ENCODE data around the gene CHCHD6. TPM values are rescaled to one million over a fixed set of nuclear protein-coding genes. Genes with fewer than 3 reads are reported as not detected.

Gene CHCHD6
- total RNA-seq, 2 donors from 2014 or later, result 8.7 to 9.9 TPM

- Mint-ChIP-seq H3K4me1 (no peaks in the 10 kb centered on the region), H3K27me3 (no peaks in the 10 kb centered on the region)
Measured at GRCh38 chr3:126732281-126733060, 28.4 kb downstream of the CHCHD6 start.

GRCh38 chr3:126733061-126733430, 29.0 kb downstream of the CHCHD6 start:
- peaks cover 67% of the 10 kb centered on the region for H3K36me3 Mint-ChIP-seq (ENCODE audit: low read depth)
- H3K9me3 Mint-ChIP-seq, result no peaks in the 10 kb centered on the region
- H3K27ac Mint-ChIP-seq, result no peak overlapping the region
- no peaks in the 10 kb centered on the region for H3K4me1 Mint-ChIP-seq
- H3K27me3 Mint-ChIP-seq, result no peaks in the 10 kb centered on the region
- no peak overlapping the region for H3K4me3 Mint-ChIP-seq
- ATAC-seq (replicated peaks), result no peak

More at GRCh38 chr3:126732281-126733060, 28.4 kb downstream of the CHCHD6 start:
- Mint-ChIP-seq H3K27ac (no peak overlapping the region), H3K9me3 (no peaks in the 10 kb centered on the region), H3K36me3 (ENCODE audit: low read depth) (peaks cover 64% of the 10 kb centered on the region), H3K4me3 (no peak overlapping the region)
- no peak for ATAC-seq (replicated peaks)

- Mint-ChIP-seq H3K36me3 (ENCODE audit: low read depth) (peaks cover 69% of the 10 kb centered on the region), H3K27ac (no peak overlapping the region), H3K27me3 (no peaks in the 10 kb centered on the region), H3K4me1 (no peaks in the 10 kb centered on the region), H3K4me3 (no peak overlapping the region), H3K9me3 (no peaks in the 10 kb centered on the region)
- ATAC-seq (replicated peaks), result no peak
Measured at GRCh38 chr3:126734106-126734723, 30.2 kb downstream of the CHCHD6 start.

GRCh38 chr3:126737527-126737926, 33.5 kb downstream of the CHCHD6 start:
- no peaks in the 10 kb centered on the region for H3K27me3 Mint-ChIP-seq
- H3K27ac Mint-ChIP-seq, result no peak overlapping the region

GRCh38 chr3:126742057-126742456, 38.0 kb downstream of the CHCHD6 start:
- Mint-ChIP-seq H3K36me3 (ENCODE audit: low read depth) (peaks cover 48% of the 10 kb centered on the region), H3K4me3 (no peak overlapping the region), H3K27ac (no peak overlapping the region), H3K27me3 (no peaks in the 10 kb centered on the region), H3K9me3 (no peaks in the 10 kb centered on the region), H3K4me1 (no peaks in the 10 kb centered on the region)
- no peak for ATAC-seq (replicated peaks)

More at GRCh38 chr3:126737527-126737926, 33.5 kb downstream of the CHCHD6 start:
- no peaks in the 10 kb centered on the region for H3K4me1 Mint-ChIP-seq
- H3K36me3 Mint-ChIP-seq (ENCODE audit: low read depth), result peaks cover 88% of the 10 kb centered on the region
- H3K9me3 Mint-ChIP-seq, result no peaks in the 10 kb centered on the region
- ATAC-seq (replicated peaks), result no peak
- H3K4me3 Mint-ChIP-seq, result no peak overlapping the region

- H3K9me3 Mint-ChIP-seq, result no peaks in the 10 kb centered on the region
- H3K4me1 Mint-ChIP-seq, result no peaks in the 10 kb centered on the region
- H3K27ac Mint-ChIP-seq, result no peak overlapping the region
- no peak for ATAC-seq (replicated peaks)
- H3K27me3 Mint-ChIP-seq, result no peaks in the 10 kb centered on the region
- H3K4me3 Mint-ChIP-seq, result no peak overlapping the region
- H3K36me3 Mint-ChIP-seq (ENCODE audit: low read depth), result peaks cover 36% of the 10 kb centered on the region
Measured at GRCh38 chr3:126743350-126743749, 39.3 kb downstream of the CHCHD6 start.

- no peak overlapping the region for H3K4me3 Mint-ChIP-seq
- H3K36me3 Mint-ChIP-seq (ENCODE audit: low read depth), result peaks cover 32% of the 10 kb centered on the region
- no peak for ATAC-seq (replicated peaks)
- no peaks in the 10 kb centered on the region for H3K9me3 Mint-ChIP-seq
- H3K27ac Mint-ChIP-seq, result no peak overlapping the region
- H3K27me3 Mint-ChIP-seq, result no peaks in the 10 kb centered on the region
- peaks cover 3% of the 10 kb centered on the region for H3K4me1 Mint-ChIP-seq
Measured at GRCh38 chr3:126743781-126744180, 39.7 kb downstream of the CHCHD6 start.

- Mint-ChIP-seq H3K27me3 (no peaks in the 10 kb centered on the region), H3K4me3 (no peak overlapping the region), H3K4me1 (peaks cover 7% of the 10 kb centered on the region), H3K27ac (no peak overlapping the region), H3K9me3 (no peaks in the 10 kb centered on the region), H3K36me3 (ENCODE audit: low read depth) (peaks cover 17% of the 10 kb centered on the region)
- ATAC-seq (replicated peaks), result no peak
Measured at GRCh38 chr3:126745760-126746394, 41.8 kb downstream of the CHCHD6 start.

- H3K36me3 Mint-ChIP-seq (ENCODE audit: low read depth), result peaks cover 10% of the 10 kb centered on the region
- H3K9me3 Mint-ChIP-seq, result no peaks in the 10 kb centered on the region
- H3K4me1 Mint-ChIP-seq, result peaks cover 7% of the 10 kb centered on the region
- no peak overlapping the region for H3K4me3 Mint-ChIP-seq
- peak overlapping the region; percentile 23 for H3K27ac Mint-ChIP-seq
- no peaks in the 10 kb centered on the region for H3K27me3 Mint-ChIP-seq
- ATAC-seq (replicated peaks), result no peak
Measured at GRCh38 chr3:126746395-126747177, 42.5 kb downstream of the CHCHD6 start.

GRCh38 chr3:126747768-126748167, 43.7 kb downstream of the CHCHD6 start:
- Mint-ChIP-seq H3K4me3 (no peak overlapping the region), H3K4me1 (peaks cover 7% of the 10 kb centered on the region), H3K9me3 (no peaks in the 10 kb centered on the region), H3K27ac (no peak overlapping the region), H3K36me3 (ENCODE audit: low read depth) (no peaks in the 10 kb centered on the region), H3K27me3 (no peaks in the 10 kb centered on the region)
- no peak for ATAC-seq (replicated peaks)

GRCh38 chr3:126748701-126749546, 44.9 kb downstream of the CHCHD6 start:
- Mint-ChIP-seq H3K27me3 (no peaks in the 10 kb centered on the region), H3K4me1 (peaks cover 7% of the 10 kb centered on the region), H3K36me3 (ENCODE audit: low read depth) (no peaks in the 10 kb centered on the region), H3K4me3 (no peak overlapping the region), H3K9me3 (no peaks in the 10 kb centered on the region), H3K27ac (peak overlapping the region; percentile 84)
- ATAC-seq (replicated peaks), result no peak

- no peaks in the 10 kb centered on the region for H3K36me3 Mint-ChIP-seq (ENCODE audit: low read depth)
- no peak for ATAC-seq (replicated peaks)
- H3K27me3 Mint-ChIP-seq, result no peaks in the 10 kb centered on the region
- no peaks in the 10 kb centered on the region for H3K9me3 Mint-ChIP-seq
- peak overlapping the region; percentile 84 for H3K27ac Mint-ChIP-seq
- peaks cover 7% of the 10 kb centered on the region for H3K4me1 Mint-ChIP-seq
- no peak overlapping the region for H3K4me3 Mint-ChIP-seq
Measured at GRCh38 chr3:126749547-126749875, 45.5 kb downstream of the CHCHD6 start.

- Mint-ChIP-seq H3K27ac (no peak overlapping the region), H3K4me3 (no peak overlapping the region), H3K9me3 (no peaks in the 10 kb centered on the region), H3K27me3 (no peaks in the 10 kb centered on the region), H3K36me3 (ENCODE audit: low read depth) (no peaks in the 10 kb centered on the region), H3K4me1 (peaks cover 7% of the 10 kb centered on the region)
- no peak for ATAC-seq (replicated peaks)
Measured at GRCh38 chr3:126749931-126750755, 46.1 kb downstream of the CHCHD6 start.

All from activated T-helper 17 cell treated with anti-CD3 and anti-CD28 coated beads, Interleukin-2, amount 50 U/mL, for 72 hours (primary cell).